ENCODE measurements around the gene CYTH3. TPM values are rescaled to one million over a fixed set of nuclear protein-coding genes. Genes with fewer than 3 reads are reported as not detected.

Gene CYTH3
- total RNA-seq, 4 donors from 2014 or later: 14.6 to 47.4 (median 22.8) TPM

- intact Hi-C loops (cut with DNase I; ENCODE audit: low total_unique reads): no loop called here
- Histone ChIP-seq H3K4me3 (no peak overlapping the region), H3K27ac (no peak overlapping the region), H3K4me1 (no peaks in the 10 kb centered on the region), H3K27me3 (no peaks in the 10 kb centered on the region), H3K9me3 (no peaks in the 10 kb centered on the region), H3K36me3 (no peaks in the 10 kb centered on the region)
- no peak for DNase-seq
- TF ChIP-seq CTCF (IDR thresholded peaks at IDR 0.05): no peak
- TF ChIP-seq POLR2A (IDR thresholded peaks at IDR 0.05): no peak
Measured at GRCh38 chr7:6188389-6188788, 84.0 kb downstream of the CYTH3 start.

- Histone ChIP-seq H3K36me3 (no peaks in the 10 kb centered on the region), H3K4me3 (no peak overlapping the region), H3K27me3 (no peaks in the 10 kb centered on the region), H3K4me1 (no peaks in the 10 kb centered on the region), H3K27ac (no peak overlapping the region), H3K9me3 (no peaks in the 10 kb centered on the region)
- no peak for DNase-seq
- TF ChIP-seq POLR2A (IDR thresholded peaks at IDR 0.05): no peak
- no peak for TF ChIP-seq CTCF (IDR thresholded peaks at IDR 0.05)
- intact Hi-C loops (cut with DNase I; ENCODE audit: low total_unique reads): no loop called here
Measured at GRCh38 chr7:6186577-6186976, 85.8 kb downstream of the CYTH3 start.

- Histone ChIP-seq H3K27ac (no peak overlapping the region), H3K9me3 (no peaks in the 10 kb centered on the region), H3K27me3 (no peaks in the 10 kb centered on the region), H3K36me3 (no peaks in the 10 kb centered on the region), H3K4me3 (no peak overlapping the region), H3K4me1 (no peaks in the 10 kb centered on the region)
- intact Hi-C loops (cut with DNase I; ENCODE audit: low total_unique reads): no loop called here
- no peak for TF ChIP-seq CTCF (IDR thresholded peaks at IDR 0.05)
- no peak for TF ChIP-seq POLR2A (IDR thresholded peaks at IDR 0.05)
- DNase-seq: no peak
Measured at GRCh38 chr7:6182993-6183392, 89.4 kb downstream of the CYTH3 start.

- Histone ChIP-seq H3K4me3 (no peak overlapping the region), H3K4me1 (no peaks in the 10 kb centered on the region), H3K27me3 (no peaks in the 10 kb centered on the region), H3K36me3 (no peaks in the 10 kb centered on the region), H3K9me3 (no peaks in the 10 kb centered on the region), H3K27ac (no peak overlapping the region)
- intact Hi-C loops (cut with DNase I; ENCODE audit: low total_unique reads): no loop called here
- no peak for DNase-seq
- TF ChIP-seq POLR2A (IDR thresholded peaks at IDR 0.05) (no peak), CTCF (IDR thresholded peaks at IDR 0.05) (no peak)
Measured at GRCh38 chr7:6181136-6181535, 91.3 kb downstream of the CYTH3 start.

- DNase-seq: no peak
- Histone ChIP-seq H3K27me3 (no peaks in the 10 kb centered on the region), H3K4me1 (no peaks in the 10 kb centered on the region), H3K27ac (no peak overlapping the region), H3K36me3 (no peaks in the 10 kb centered on the region), H3K9me3 (no peaks in the 10 kb centered on the region), H3K4me3 (no peak overlapping the region)
- TF ChIP-seq CTCF (IDR thresholded peaks at IDR 0.05): no peak
- TF ChIP-seq POLR2A (IDR thresholded peaks at IDR 0.05): no peak
- intact Hi-C loops (cut with DNase I; ENCODE audit: low total_unique reads): no loop called here
Measured at GRCh38 chr7:6180344-6180725, 92.1 kb downstream of the CYTH3 start.
